G401 (cell line): ENCODE results near the gene FDX1. TPM values are rescaled to one million over a fixed set of nuclear protein-coding genes. Genes with fewer than 3 reads are reported as not detected.

Experiments used
- DNase-seq: peaks from one replicate; pipeline ENCODE4 v3.0.0-alpha.2; 2015; ENCODE audit warnings: low spot score
- in situ Hi-C: cut with HindIII; loops from 2 replicates; pipeline ENCODE4 v1.10.0; 2016; ENCODE audit warnings: low sequenced_read_pairs, mixed read lengths
- total RNA-seq: library from RNA; depleted of rRNA; stranded (reverse); fragments of >200 nt; shearing (Covaris generic); gene quantifications from 2 replicates; pipeline ENCODE4 v1.2.3, GENCODE V29; 2014

Gene FDX1
- total RNA-seq, 1 experiment from 2014 or later, result 19.8 TPM

- DNase-seq, result no peak
- in situ Hi-C loops, result no loop called here
Measured at GRCh38 chr11:110454609-110455008, 24.9 kb downstream of the FDX1 start.

DNA sequence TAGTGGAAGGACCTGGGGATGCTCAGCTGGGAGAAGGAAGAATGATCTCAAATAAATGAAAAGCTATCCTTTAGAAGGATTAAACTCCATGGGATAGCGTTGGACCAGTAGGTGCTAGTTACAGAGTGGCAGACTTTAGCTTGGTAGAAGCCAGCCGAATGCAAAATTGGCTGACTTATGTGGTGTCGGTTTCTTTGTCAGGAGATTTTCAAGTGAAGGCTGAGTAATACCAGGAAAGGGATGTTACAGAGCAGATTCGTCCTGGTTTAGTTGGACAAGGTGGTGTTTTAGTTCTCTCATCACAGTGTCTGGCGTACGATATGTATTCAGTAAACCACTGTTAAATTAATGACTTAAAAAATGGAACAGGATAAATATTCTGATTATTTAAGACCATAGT, 26.0 kb downstream of the FDX1 start:
- DNase-seq, result peak; percentile 11
- in situ Hi-C loops, result no loop called here

DNA sequence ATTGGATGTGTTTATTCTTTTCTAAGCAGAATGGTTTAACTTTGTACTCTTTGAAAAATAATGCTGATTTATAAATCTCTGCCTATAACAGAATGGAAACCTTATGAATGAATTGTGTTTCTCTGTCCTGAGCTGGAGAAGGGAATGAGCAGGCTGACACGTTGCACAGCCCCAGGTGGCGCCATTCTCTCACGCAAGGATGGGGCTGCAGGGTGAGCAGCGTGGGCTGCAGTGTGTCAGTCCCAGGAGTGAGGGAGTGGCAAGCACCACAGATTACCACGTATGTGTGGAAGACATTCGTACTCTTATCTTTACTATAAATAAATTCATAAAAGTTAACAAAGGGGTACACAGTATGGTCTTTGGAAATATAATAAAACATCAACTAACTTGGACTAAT, 33.4 kb downstream of the FDX1 start:
- in situ Hi-C loops, result no loop called here
- peak; percentile 19 for DNase-seq

- in situ Hi-C loops, result no loop called here
- no peak for DNase-seq
Measured at GRCh38 chr11:110465231-110465630, 35.5 kb downstream of the FDX1 start.

- no peak for DNase-seq
- in situ Hi-C loops, result no loop called here
Measured at GRCh38 chr11:110467556-110467955, 37.8 kb downstream of the FDX1 start.

GRCh38 chr11:110468121-110468520, 38.4 kb downstream of the FDX1 start:
- in situ Hi-C loops, result no loop called here
- DNase-seq, result no peak

- in situ Hi-C loops, result no loop called here
- DNase-seq, result no peak
Measured at GRCh38 chr11:110469127-110469526, 39.4 kb downstream of the FDX1 start.

DNA sequence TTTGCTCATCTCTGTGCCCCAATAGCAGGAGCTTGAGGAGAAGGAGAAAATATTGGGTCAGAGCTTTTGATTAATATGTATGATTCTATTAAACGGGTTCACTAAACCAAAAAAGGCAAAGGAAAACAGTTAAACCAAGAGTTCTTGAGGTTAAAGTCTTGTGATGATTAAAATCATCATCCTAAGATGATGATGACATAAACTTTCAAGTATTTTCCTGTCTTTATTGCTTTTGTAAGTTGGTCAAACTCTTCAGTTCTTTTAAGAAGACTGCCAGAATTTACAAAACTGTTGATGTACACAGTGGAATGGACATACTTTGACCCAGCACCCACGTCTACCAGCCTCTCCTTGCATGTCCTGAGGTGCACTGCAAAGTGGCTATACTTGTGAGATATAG, 41.0 kb downstream of the FDX1 start:
- in situ Hi-C loops, result no loop called here
- no peak for DNase-seq

- in situ Hi-C loops, result no loop called here
- no peak for DNase-seq
Measured at GRCh38 chr11:110471371-110471770, 41.6 kb downstream of the FDX1 start.

DNA sequence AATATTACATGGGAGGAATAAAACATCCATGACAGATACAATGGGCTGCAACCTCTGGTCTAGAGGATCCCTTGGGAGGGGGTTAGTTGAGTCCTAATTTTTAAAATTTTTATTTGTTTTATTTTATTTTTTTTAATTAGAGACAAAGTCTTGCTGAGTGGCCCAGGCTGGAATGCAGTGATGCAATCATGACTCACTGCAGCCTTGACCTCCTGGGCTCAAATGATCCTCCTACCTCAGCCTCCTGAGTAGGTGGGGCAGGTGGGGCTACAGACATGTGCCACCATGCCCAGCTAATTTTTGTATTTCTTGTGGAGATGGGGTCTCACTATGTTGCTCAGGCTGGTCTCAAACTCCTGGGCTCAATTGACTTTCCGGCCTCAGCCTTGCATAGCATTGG, 43.1 kb downstream of the FDX1 start:
- no peak for DNase-seq
- in situ Hi-C loops, result no loop called here

DNA sequence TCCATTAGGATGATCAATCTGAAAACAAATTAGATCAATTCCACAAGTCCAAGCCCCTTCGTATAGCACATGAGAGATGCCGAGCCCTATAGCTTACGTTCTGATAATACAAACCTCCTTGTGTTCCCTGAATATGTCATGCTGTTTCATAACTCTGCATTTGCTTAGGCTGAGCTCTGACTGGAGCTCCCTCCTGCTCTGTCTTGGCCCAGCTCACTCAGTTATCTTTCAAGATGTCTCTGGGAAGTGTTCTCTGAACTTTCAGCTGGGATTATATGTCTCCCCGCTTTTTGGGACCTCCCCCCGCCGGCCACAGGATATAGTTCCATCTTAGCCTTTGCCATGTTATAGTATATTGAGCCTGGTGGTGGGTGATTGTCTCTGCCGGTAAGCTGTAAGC, 44.0 kb downstream of the FDX1 start:
- DNase-seq, result no peak
- in situ Hi-C loops, result no loop called here

- in situ Hi-C loops, result no loop called here
- no peak for DNase-seq
Measured at GRCh38 chr11:110474578-110474977, 44.8 kb downstream of the FDX1 start.

- in situ Hi-C loops, result no loop called here
- DNase-seq, result no peak
Measured at GRCh38 chr11:110475671-110476070, 45.9 kb downstream of the FDX1 start.

DNA sequence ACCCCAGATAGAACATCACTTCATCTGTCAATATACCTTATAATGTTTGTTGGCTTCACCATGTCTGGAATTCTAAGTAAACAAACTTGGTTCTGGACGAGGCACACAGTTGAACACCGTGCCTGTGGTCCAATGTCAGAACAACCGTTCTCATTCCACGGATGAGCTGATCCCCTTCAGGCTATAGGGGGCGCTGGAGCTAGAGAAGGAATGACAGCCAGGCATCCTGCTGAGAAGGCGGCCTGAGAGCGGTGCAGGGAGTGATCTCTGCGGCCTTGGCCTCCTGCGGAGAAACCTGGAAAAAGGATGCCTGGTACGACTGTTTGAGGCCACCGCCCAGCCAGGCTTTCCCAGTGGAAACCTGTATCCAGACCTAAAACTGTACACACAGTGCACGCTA, 48.7 kb downstream of the FDX1 start:
- DNase-seq, result no peak
- in situ Hi-C loops, result no loop called here

- DNase-seq, result peak; percentile 24
- in situ Hi-C loops, result no loop called here
Measured at GRCh38 chr11:110479108-110480101, 49.7 kb downstream of the FDX1 start.

DNA sequence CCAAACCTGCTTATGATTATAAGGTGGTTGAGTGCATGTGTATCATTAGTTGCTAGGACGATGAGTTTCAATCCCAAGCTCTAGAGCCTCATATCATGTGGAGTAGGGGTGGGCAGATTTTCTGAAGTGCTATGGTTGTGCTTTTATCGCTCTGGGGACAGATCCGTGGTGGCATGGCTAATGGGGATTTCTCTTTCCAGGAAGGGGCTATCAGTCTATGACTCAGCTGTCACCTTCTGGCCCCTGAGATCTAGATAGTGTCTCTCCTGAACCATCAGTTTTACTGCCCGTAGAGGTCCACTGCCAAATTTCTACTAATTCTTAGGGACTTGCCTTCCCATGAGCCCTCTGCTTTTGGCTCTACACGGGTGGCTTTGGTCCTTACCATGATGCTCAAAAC, 51.8 kb downstream of the FDX1 start:
- in situ Hi-C loops, result no loop called here
- DNase-seq, result no peak

DNA sequence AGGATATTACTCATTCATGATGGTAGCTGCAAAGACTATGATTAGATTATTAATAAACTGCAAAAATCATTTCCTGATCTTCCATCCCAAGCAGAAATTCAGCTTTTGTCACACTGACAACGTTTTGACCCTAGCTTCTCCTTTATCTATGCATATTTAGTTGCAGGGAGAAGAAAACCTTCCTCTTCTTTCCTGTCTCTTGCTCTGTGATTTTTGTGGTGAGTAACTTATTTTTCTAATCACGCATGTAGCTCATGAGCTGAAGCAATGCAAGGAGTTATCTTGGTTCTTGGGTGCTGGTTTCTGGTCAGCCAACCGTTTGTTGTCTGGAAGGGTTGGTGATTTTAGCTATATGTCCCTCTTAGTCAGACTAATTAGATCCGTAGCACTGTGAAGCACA, 56.4 kb downstream of the FDX1 start:
- in situ Hi-C loops, result no loop called here
- DNase-seq, result no peak

- in situ Hi-C loops, result no loop called here
- no peak for DNase-seq
Measured at GRCh38 chr11:110488446-110488845, 58.7 kb downstream of the FDX1 start.

- no peak for DNase-seq
- in situ Hi-C loops, result no loop called here
Measured at GRCh38 chr11:110490886-110491285, 61.1 kb downstream of the FDX1 start.

GRCh38 chr11:110491577-110492320, 62.0 kb downstream of the FDX1 start:
- in situ Hi-C loops, result no loop called here
- DNase-seq, result no peak
